Measurements from ENCODE around the gene OSBPL5. TPM values are rescaled to one million over a fixed set of nuclear protein-coding genes. Genes with fewer than 3 reads are reported as not detected.

Gene OSBPL5
- total RNA-seq, 1 donor from 2014 or later: 6.2 TPM

GRCh38 chr11:3150726-3151125 lies 14.4 kb downstream of the OSBPL5 start:
- no peak overlapping the region for H3K4me2 ChIP-seq
- H4K20me1 ChIP-seq (ENCODE audit: low read depth): peaks cover 52% of the 10 kb centered on the region
- H3K9ac ChIP-seq: no peak overlapping the region
- H3K36me3 ChIP-seq: no peaks in the 10 kb centered on the region
- no peaks in the 10 kb centered on the region for H3K27me3 Mint-ChIP-seq (ENCODE audit: insufficient read depth, low read depth)
- peaks cover 57% of the 10 kb centered on the region for H3K4me1 Mint-ChIP-seq
- peaks cover 28% of the 10 kb centered on the region for H3K4me1 ChIP-seq
- H3K4me3 ChIP-seq: no peak overlapping the region
- TF ChIP-seq EZH2 (IDR thresholded peaks at IDR 0.05) (no peak), EZH2phosphoT487 (IDR thresholded peaks at IDR 0.05) (no peak)
- no peak overlapping the region for H3K4me3 Mint-ChIP-seq
- H3K36me3 Mint-ChIP-seq: peaks cover 2% of the 10 kb centered on the region
- no peak overlapping the region for H2AFZ ChIP-seq (replicated peaks)
- H3K79me2 ChIP-seq (ENCODE audit: low read depth): peaks cover 3% of the 10 kb centered on the region
- peak overlapping the region; percentile 87 for H3K27ac Mint-ChIP-seq
- no peaks in the 10 kb centered on the region for H3K9me3 ChIP-seq (ENCODE audit: low read depth)
- no peak for DNase-seq (ENCODE audit: low spot score)
- no peaks in the 10 kb centered on the region for H3F3A ChIP-seq (ENCODE audit: low read depth)
- H3K27ac ChIP-seq: no peak overlapping the region
- no peaks in the 10 kb centered on the region for H3K9me3 Mint-ChIP-seq
- no peaks in the 10 kb centered on the region for H3K27me3 ChIP-seq

GRCh38 chr11:3149852-3150188 lies 15.3 kb downstream of the OSBPL5 start:
- Mint-ChIP-seq H3K4me1 (peaks cover 52% of the 10 kb centered on the region), H3K36me3 (peaks cover 2% of the 10 kb centered on the region), H3K4me3 (no peak overlapping the region), H3K9me3 (no peaks in the 10 kb centered on the region), H3K27me3 (ENCODE audit: insufficient read depth, low read depth) (no peaks in the 10 kb centered on the region), H3K27ac (peak overlapping the region; percentile 33)
- Histone ChIP-seq H3K79me2 (ENCODE audit: low read depth) (peaks cover under 1% of the 10 kb centered on the region), H3K36me3 (no peaks in the 10 kb centered on the region), H3K27me3 (no peaks in the 10 kb centered on the region), H3K4me2 (no peak overlapping the region), H3K4me1 (peaks cover 26% of the 10 kb centered on the region), H4K20me1 (ENCODE audit: low read depth) (peaks cover 52% of the 10 kb centered on the region), H3K9ac (no peak overlapping the region), H3K4me3 (no peak overlapping the region), H2AFZ (replicated peaks) (no peak overlapping the region), H3K9me3 (ENCODE audit: low read depth) (no peaks in the 10 kb centered on the region), H3F3A (ENCODE audit: low read depth) (no peaks in the 10 kb centered on the region), H3K27ac (no peak overlapping the region)
- DNase-seq (ENCODE audit: low spot score): no peak
- TF ChIP-seq CTCF (IDR thresholded peaks at IDR 0.05): no peak
- TF ChIP-seq EZH2phosphoT487 (IDR thresholded peaks at IDR 0.05): no peak
- no peak for TF ChIP-seq EZH2 (IDR thresholded peaks at IDR 0.05)

- Mint-ChIP-seq H3K36me3 (peaks cover 2% of the 10 kb centered on the region), H3K4me1 (peaks cover 46% of the 10 kb centered on the region), H3K27me3 (ENCODE audit: insufficient read depth, low read depth) (no peaks in the 10 kb centered on the region), H3K27ac (peak overlapping the region; percentile 33), H3K4me3 (no peak overlapping the region), H3K9me3 (no peaks in the 10 kb centered on the region)
- peaks cover 22% of the 10 kb centered on the region for H3K4me1 ChIP-seq
- no peaks in the 10 kb centered on the region for H3K79me2 ChIP-seq (ENCODE audit: low read depth)
- H3K27me3 ChIP-seq: no peaks in the 10 kb centered on the region
- H2AFZ ChIP-seq (replicated peaks): no peak overlapping the region
- H3K4me3 ChIP-seq: no peak overlapping the region
- no peaks in the 10 kb centered on the region for H3K36me3 ChIP-seq
- H3K27ac ChIP-seq: no peak overlapping the region
- TF ChIP-seq EZH2 (IDR thresholded peaks at IDR 0.05) (no peak), EZH2phosphoT487 (IDR thresholded peaks at IDR 0.05) (no peak), CTCF (IDR thresholded peaks at IDR 0.05) (no peak)
- peaks cover 48% of the 10 kb centered on the region for H4K20me1 ChIP-seq (ENCODE audit: low read depth)
- no peak for DNase-seq (ENCODE audit: low spot score)
- H3F3A ChIP-seq (ENCODE audit: low read depth): no peaks in the 10 kb centered on the region
- H3K9ac ChIP-seq: no peak overlapping the region
- H3K9me3 ChIP-seq (ENCODE audit: low read depth): no peaks in the 10 kb centered on the region
- no peak overlapping the region for H3K4me2 ChIP-seq
Measured at GRCh38 chr11:3148990-3149851, 15.9 kb downstream of the OSBPL5 start.
